HEK293 (cell line): ENCODE results near the gene KCNQ4.

Experiments used
- HOXC10 ChIP-seq: sonication (generic); formaldehyde crosslinking; IDR thresholded peaks from 2 replicates; pipeline ENCODE4 v1.8.1; 2023; ENCODE audit warnings: mild to moderate bottlenecking, missing genetic modification reagents
- KLF10 ChIP-seq: fragments of 450-650 bp; IDR thresholded peaks from 2 replicates; pipeline ENCODE4 v1.5.1; 2018; ENCODE audit warnings: missing biosample characterization, mild to moderate bottlenecking, missing genetic modification characterization
- KLF7 ChIP-seq: fragments of 450-650 bp; formaldehyde crosslinking; IDR thresholded peaks from 2 replicates; pipeline ENCODE4 v1.5.1; 2016; ENCODE audit warnings: missing biosample characterization, missing genetic modification characterization, borderline replicate concordance
- KLF8 ChIP-seq: fragments of 450-650 bp; formaldehyde crosslinking; IDR thresholded peaks from 2 replicates; pipeline ENCODE4 v1.5.1; 2016; ENCODE audit warnings: missing biosample characterization, missing genetic modification characterization
- MEIS1 ChIP-seq: sonication (generic); formaldehyde crosslinking; IDR thresholded peaks from 2 replicates; pipeline ENCODE4 v1.8.1; 2022; ENCODE audit warnings: missing genetic modification reagents, mild to moderate bottlenecking, borderline replicate concordance
- MYNN ChIP-seq: fragments of 450-650 bp; formaldehyde crosslinking; IDR thresholded peaks from 2 replicates; pipeline ENCODE4 v1.5.1; 2016; ENCODE audit warnings: missing biosample characterization, missing genetic modification characterization, borderline replicate concordance
- MZF1 ChIP-seq: fragments of 450-650 bp; formaldehyde crosslinking; IDR thresholded peaks from 2 replicates; pipeline ENCODE4 v1.5.1; 2017; ENCODE audit warnings: missing biosample characterization, missing genetic modification characterization, borderline replicate concordance
- OSR2 ChIP-seq: fragments of 450-650 bp; formaldehyde crosslinking; IDR thresholded peaks from 2 replicates; pipeline ENCODE4 v1.5.1; 2016; ENCODE audit warnings: missing biosample characterization, missing genetic modification characterization
- OVOL3 ChIP-seq: fragments of 450-650 bp; formaldehyde crosslinking; IDR thresholded peaks from 2 replicates; pipeline ENCODE4 v1.5.1; 2016; ENCODE audit warnings: missing biosample characterization, missing genetic modification characterization
- YY2 ChIP-seq: fragments of 450-650 bp; formaldehyde crosslinking; IDR thresholded peaks from 2 replicates; pipeline ENCODE4 v1.5.1; 2016; ENCODE audit warnings: missing biosample characterization, missing genetic modification characterization
- ZEB2 ChIP-seq: fragments of 450-650 bp; formaldehyde crosslinking; IDR thresholded peaks from 2 replicates; pipeline ENCODE4 v1.5.1; 2016; ENCODE audit warnings: missing biosample characterization, missing genetic modification characterization
- ZFP37 ChIP-seq: fragments of 450-650 bp; formaldehyde crosslinking; IDR thresholded peaks from 2 replicates; pipeline ENCODE4 v1.5.1; 2016; ENCODE audit warnings: missing biosample characterization, missing genetic modification characterization
- ZIC2 ChIP-seq: fragments of 450-650 bp; formaldehyde crosslinking; IDR thresholded peaks from 2 replicates; pipeline ENCODE4 v1.5.1; 2016; ENCODE audit warnings: missing biosample characterization, missing genetic modification characterization
- ZNF121 ChIP-seq: fragments of 450-650 bp; formaldehyde crosslinking; IDR thresholded peaks from 2 replicates; pipeline ENCODE4 v1.5.1; 2016; ENCODE audit warnings: missing biosample characterization, missing genetic modification characterization
- ZNF148 ChIP-seq: fragments of 450-650 bp; formaldehyde crosslinking; IDR thresholded peaks from 2 replicates; pipeline ENCODE4 v1.5.0; 2017; ENCODE audit warnings: missing biosample characterization, missing genetic modification characterization, borderline replicate concordance
- ZNF184 ChIP-seq: fragments of 450-650 bp; IDR thresholded peaks from 2 replicates; pipeline ENCODE4 v1.5.1; 2018; ENCODE audit warnings: missing biosample characterization, mild to moderate bottlenecking, missing genetic modification characterization
- ZNF221 ChIP-seq: fragments of 450-650 bp; formaldehyde crosslinking; IDR thresholded peaks from 2 replicates; pipeline ENCODE4 v1.5.1; 2017; ENCODE audit warnings: missing biosample characterization, missing genetic modification characterization, borderline replicate concordance
- ZNF266 ChIP-seq: fragments of 450-650 bp; formaldehyde crosslinking; IDR thresholded peaks from 2 replicates; pipeline ENCODE4 v1.5.1; 2016; ENCODE audit warnings: missing biosample characterization, missing genetic modification characterization, low read depth
- ZNF302 ChIP-seq: fragments of 450-650 bp; formaldehyde crosslinking; IDR thresholded peaks from 2 replicates; pipeline ENCODE4 v1.5.1; 2016; ENCODE audit warnings: missing biosample characterization, missing genetic modification characterization, low read depth
- ZNF335 ChIP-seq: fragments of 450-650 bp; formaldehyde crosslinking; conservative IDR thresholded peaks from 2 replicates; pipeline ENCODE4 v1.5.1; 2016; ENCODE audit warnings: missing biosample characterization, missing genetic modification characterization
- ZNF350 ChIP-seq: fragments of 450-650 bp; formaldehyde crosslinking; IDR thresholded peaks from 2 replicates; pipeline ENCODE4 v1.5.0; 2017; ENCODE audit warnings: missing biosample characterization, mild to moderate bottlenecking, missing genetic modification characterization
- ZNF391 ChIP-seq: fragments of 450-650 bp; formaldehyde crosslinking; IDR thresholded peaks from 2 replicates; pipeline ENCODE4 v1.5.1; 2016; ENCODE audit warnings: low read depth, missing biosample characterization, missing genetic modification characterization, borderline replicate concordance
- ZNF394 ChIP-seq: fragments of 450-650 bp; formaldehyde crosslinking; IDR thresholded peaks from 2 replicates; pipeline ENCODE4 v1.5.1; 2016; ENCODE audit warnings: missing biosample characterization, missing genetic modification characterization, mild to moderate bottlenecking, moderate library complexity, borderline replicate concordance
- ZNF398 ChIP-seq: fragments of 450-650 bp; formaldehyde crosslinking; IDR thresholded peaks from 2 replicates; pipeline ENCODE4 v1.5.1; 2017; ENCODE audit warnings: missing biosample characterization, missing genetic modification characterization
- ZNF473 ChIP-seq: fragments of 450-650 bp; formaldehyde crosslinking; IDR thresholded peaks from 2 replicates; pipeline ENCODE4 v1.5.1; 2017; ENCODE audit warnings: missing biosample characterization, missing genetic modification characterization
- ZNF513 ChIP-seq: fragments of 450-650 bp; IDR thresholded peaks from 2 replicates; pipeline ENCODE4 v1.5.1; 2018; ENCODE audit warnings: missing biosample characterization, missing genetic modification characterization
- ZNF558 ChIP-seq: fragments of 450-650 bp; formaldehyde crosslinking; IDR thresholded peaks from 2 replicates; pipeline ENCODE4 v1.5.1; 2016; ENCODE audit warnings: missing biosample characterization, missing genetic modification characterization
- ZNF610 ChIP-seq: fragments of 450-650 bp; formaldehyde crosslinking; IDR thresholded peaks from 2 replicates; pipeline ENCODE4 v1.5.1; 2016; ENCODE audit warnings: missing biosample characterization, missing genetic modification characterization, borderline replicate concordance
- ZNF654 ChIP-seq: fragments of 450-650 bp; formaldehyde crosslinking; IDR thresholded peaks from 2 replicates; pipeline ENCODE4 v1.5.1; 2016; ENCODE audit warnings: low read depth, missing biosample characterization, missing genetic modification characterization
- ZNF660 ChIP-seq: fragments of 450-650 bp; IDR thresholded peaks from 2 replicates; pipeline ENCODE4 v1.5.1; 2018; ENCODE audit warnings: missing biosample characterization, mild to moderate bottlenecking, missing genetic modification characterization
- ZNF670 ChIP-seq: fragments of 450-650 bp; formaldehyde crosslinking; IDR thresholded peaks from 2 replicates; pipeline ENCODE4 v1.5.1; 2016; ENCODE audit warnings: missing biosample characterization, missing genetic modification characterization, low read depth
- ZNF677 ChIP-seq: fragments of 450-650 bp; IDR thresholded peaks from 2 replicates; pipeline ENCODE4 v1.5.0; 2018; ENCODE audit warnings: missing biosample characterization, mild to moderate bottlenecking, missing genetic modification characterization, moderate library complexity
- ZNF701 ChIP-seq: fragments of 450-650 bp; formaldehyde crosslinking; IDR thresholded peaks from 2 replicates; pipeline ENCODE4 v1.5.1; 2016; ENCODE audit warnings: missing biosample characterization, missing genetic modification characterization
- ZNF76 ChIP-seq: fragments of 450-650 bp; formaldehyde crosslinking; IDR thresholded peaks from 2 replicates; pipeline ENCODE4; 2016; ENCODE audit warnings: low read depth, missing biosample characterization, missing genetic modification characterization, borderline replicate concordance
- ZNF776 ChIP-seq: fragments of 450-650 bp; formaldehyde crosslinking; IDR thresholded peaks from 2 replicates; pipeline ENCODE4 v1.5.0; 2017; ENCODE audit warnings: missing biosample characterization, missing genetic modification characterization, borderline replicate concordance
- ZNF785 ChIP-seq: fragments of 450-650 bp; formaldehyde crosslinking; IDR thresholded peaks from 2 replicates; pipeline ENCODE4 v1.5.1; 2016; ENCODE audit warnings: missing biosample characterization, missing genetic modification characterization
- ZNF791 ChIP-seq: fragments of 450-650 bp; formaldehyde crosslinking; IDR thresholded peaks from 2 replicates; pipeline ENCODE4 v1.5.1; 2016; ENCODE audit warnings: missing biosample characterization, missing genetic modification characterization
- ZNF843 ChIP-seq: fragments of 450-650 bp; formaldehyde crosslinking; IDR thresholded peaks from 2 replicates; pipeline ENCODE4 v1.5.1; 2016; ENCODE audit warnings: missing biosample characterization, missing genetic modification characterization

Gene KCNQ4

GRCh38 chr1:40784141-40784770 is 669 bp downstream of the KCNQ4 start (continued):
- TF ChIP-seq ZNF335, result peak; percentile 15; the same call in 1 of the 2 replicates
- no peak for TF ChIP-seq ZNF221 (tag by site-specific recombination)
- TF ChIP-seq ZNF670 (tag by site-specific recombination), result no peak
- no peak for TF ChIP-seq MEIS1 (CRISPR knock-in tag)
- TF ChIP-seq ZNF776 (tag by site-specific recombination), result no peak
- TF ChIP-seq ZNF785 (tag by site-specific recombination), result no peak
- no peak for TF ChIP-seq ZNF473 (tag by site-specific recombination)
- TF ChIP-seq ZNF148, result no peak
- TF ChIP-seq ZFP37 (tag by site-specific recombination), result no peak
- no peak for TF ChIP-seq ZNF391
- no peak for TF ChIP-seq OSR2 (tag by site-specific recombination)
- TF ChIP-seq ZNF76 (tag by site-specific recombination), result no peak
- TF ChIP-seq MYNN (tag by site-specific recombination), result no peak
- no peak for TF ChIP-seq ZIC2
- TF ChIP-seq ZNF610, result no peak
- no peak for TF ChIP-seq ZNF660 (tag by site-specific recombination)
- no peak for TF ChIP-seq KLF7 (tag by site-specific recombination)
- peak; percentile 62; the same call in 1 of the 2 replicates for TF ChIP-seq KLF8
- TF ChIP-seq ZNF184, result no peak
- TF ChIP-seq KLF10 (tag by site-specific recombination), result no peak
- TF ChIP-seq ZNF394, result peak; percentile 77; the same call in 1 of the 2 replicates
- TF ChIP-seq ZNF398 (tag by site-specific recombination), result no peak; the same call in 1 of the 2 replicates
- TF ChIP-seq ZNF791 (tag by site-specific recombination), result no peak
- TF ChIP-seq ZNF654, result no peak
- TF ChIP-seq HOXC10 (CRISPR knock-in tag), result no peak
- no peak for TF ChIP-seq ZEB2 (tag by site-specific recombination)
- no peak for TF ChIP-seq ZNF302
- no peak for TF ChIP-seq ZNF701
- no peak for TF ChIP-seq ZNF513 (tag by site-specific recombination)
- no peak for TF ChIP-seq ZNF558 (tag by site-specific recombination)
- no peak for TF ChIP-seq OVOL3 (tag by site-specific recombination)
- no peak for TF ChIP-seq YY2
- no peak for TF ChIP-seq ZNF350 (tag by site-specific recombination)
- TF ChIP-seq MZF1 (tag by site-specific recombination), result no peak
- no peak for TF ChIP-seq ZNF677 (tag by site-specific recombination)
- no peak for TF ChIP-seq ZNF843 (tag by site-specific recombination)
- no peak for TF ChIP-seq ZNF266 (tag by site-specific recombination)
- no peak for TF ChIP-seq ZNF121
